Skin epidermis (tissue), 12 donors: ENCODE data around the gene KCNT2.
"Not testable (repeated sequence)": the region's sequence is repeated elsewhere in the genome, so short reads cannot be mapped to it uniquely, and the experiment has no call there.

Source experiments
- H3K27ac ChIP-seq, 21 experiments: fragments of 200-600 bp; sonication (generic) in 11 of 21; one replicate each; pipeline ENCODE4 v1.5.0; 2020; ENCODE audit warnings: mild to moderate bottlenecking in 3 of 21, inconsistent platforms in 2 of 21, moderate library complexity in 2 of 21
- H3K4me3 ChIP-seq, 7 experiments: fragments of 200-600 bp; sonication (generic) in 2 of 7; one replicate each; pipeline ENCODE4 v1.5.0; 2020; ENCODE audit warnings: inconsistent platforms in 2 of 7, mild to moderate bottlenecking in 2 of 7, moderate library complexity in 1 of 7

The KCNT2 gene

DNA sequence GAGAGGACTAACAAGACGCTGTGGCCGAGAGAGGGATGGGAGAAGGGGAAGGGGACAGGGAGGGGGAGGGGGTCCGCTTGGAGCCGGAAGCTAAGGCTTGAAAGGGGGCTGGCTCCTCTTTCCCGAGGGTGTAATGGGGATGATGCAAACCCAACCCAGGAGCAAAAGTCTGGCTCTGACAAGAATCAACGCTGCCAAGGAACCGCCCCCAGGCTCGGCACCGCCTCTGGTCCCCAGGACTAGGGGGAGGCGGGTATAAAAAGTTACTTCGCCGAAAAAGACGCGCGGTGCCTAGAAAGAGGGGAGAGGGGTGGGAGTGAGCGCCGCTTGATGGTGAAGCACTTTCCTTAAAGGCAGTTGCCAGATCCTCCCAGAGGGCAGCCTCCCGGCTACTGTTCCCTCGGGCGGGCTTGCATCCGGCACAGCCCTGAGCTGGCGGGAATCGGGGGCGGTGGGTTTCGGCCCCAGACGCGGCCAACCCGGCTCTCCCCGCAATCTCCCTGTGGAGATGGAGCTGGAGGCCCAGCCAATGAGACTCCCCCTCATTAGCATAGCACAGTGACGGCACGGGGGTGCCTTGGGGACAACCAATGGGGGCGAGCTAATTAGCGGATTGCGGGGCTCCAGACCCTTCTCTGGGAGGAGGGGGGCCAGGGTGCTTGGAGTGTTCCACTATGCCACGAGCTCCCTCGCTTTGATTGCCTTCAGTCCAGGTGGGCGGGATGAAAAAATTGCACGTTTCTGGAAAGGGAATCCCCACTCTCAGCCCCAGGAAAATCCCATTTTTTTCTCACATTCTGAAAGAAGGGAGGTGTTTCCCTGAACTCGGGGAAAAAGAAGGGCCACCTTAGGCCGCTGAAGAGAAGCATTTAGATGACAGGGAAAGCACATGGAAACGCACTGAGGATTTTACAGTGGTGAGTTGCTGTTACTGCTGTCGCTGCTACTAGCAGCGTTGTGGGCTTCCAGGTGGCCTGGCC lies at the start of gene KCNT2:
TSS of gene KCNT2 (minus strand) at position 51 of the 980 bp plus-strand sequence. CDS start 131 bp downstream, outside the sequence.
- peak within 1 kb of the TSS; percentile 14 to 44 (median 24) for H3K4me3 ChIP-seq
- peak within 1 kb of the TSS in 11 of 21 experiments; percentile 34 to 80 (median 65) for H3K27ac ChIP-seq

DNA sequence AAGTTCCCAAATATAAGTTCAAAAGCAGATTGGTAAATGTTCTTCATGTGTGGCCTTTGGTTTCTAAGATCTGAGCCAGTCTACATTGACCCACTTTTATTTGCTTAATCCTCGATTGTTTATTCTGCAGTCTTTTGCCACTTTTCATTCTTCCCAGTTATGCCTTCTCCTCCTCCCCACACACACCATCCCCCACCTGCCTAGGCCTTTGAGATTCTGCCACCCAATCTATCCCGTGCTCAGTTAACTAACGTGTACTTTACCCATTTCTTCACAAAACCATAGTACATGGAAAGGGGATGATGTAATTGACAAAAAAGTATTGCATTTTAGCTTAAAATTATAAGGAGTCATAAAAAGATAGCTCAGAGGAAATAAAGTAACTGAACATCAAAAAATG lies 47.3 kb upstream of the KCNT2 start:
- H3K4me3 ChIP-seq: no peak overlapping the region
- no peak overlapping the region for H3K27ac ChIP-seq

DNA sequence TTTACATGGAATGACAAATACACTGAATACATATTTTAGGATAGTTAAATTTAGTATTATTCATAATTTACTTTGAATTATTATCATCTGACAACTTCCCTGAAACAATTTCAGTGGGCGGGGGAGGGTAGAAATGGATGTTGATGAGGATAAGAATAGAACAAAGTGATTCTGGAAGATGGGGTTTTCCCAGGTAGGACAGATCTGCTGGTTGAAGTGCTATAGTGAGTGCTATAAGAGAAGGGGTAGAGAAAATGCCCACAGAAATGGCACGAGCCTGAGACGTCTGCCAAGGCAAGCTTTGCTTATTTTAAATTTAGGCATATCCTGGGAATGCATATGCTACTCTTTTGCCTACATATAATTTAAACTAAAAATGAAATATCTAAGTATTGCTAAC lies 46.8 kb upstream of the KCNT2 start:
- peak overlapping the region in 1 of 7 experiments; percentile 23 for H3K4me3 ChIP-seq
- peak overlapping the region in 1 of 21 experiments; percentile 12 for H3K27ac ChIP-seq

DNA sequence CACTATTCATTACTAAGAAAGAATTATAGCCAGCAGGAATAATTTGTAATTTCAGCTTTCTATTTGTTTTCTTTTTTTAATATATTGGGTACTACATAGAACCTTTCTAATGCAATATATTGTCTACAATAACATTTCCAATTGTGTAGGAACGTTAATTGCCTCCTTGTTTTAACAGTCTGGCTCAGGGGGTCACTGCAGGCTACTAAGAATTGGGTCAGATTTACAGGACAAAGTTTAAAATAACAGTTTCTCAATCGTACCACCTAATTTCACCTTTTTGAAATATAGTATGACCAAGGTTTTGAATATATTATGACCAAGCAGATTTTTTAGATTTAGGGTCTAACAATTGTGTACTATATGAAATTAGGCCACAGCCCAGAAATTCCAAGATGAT lies 46.0 kb upstream of the KCNT2 start:
- Histone ChIP-seq H3K4me3 (peak overlapping the region in 1 of 7 experiments; percentile 23), H3K27ac (peak overlapping the region in 2 of 21 experiments; percentile 51 to 69)

DNA sequence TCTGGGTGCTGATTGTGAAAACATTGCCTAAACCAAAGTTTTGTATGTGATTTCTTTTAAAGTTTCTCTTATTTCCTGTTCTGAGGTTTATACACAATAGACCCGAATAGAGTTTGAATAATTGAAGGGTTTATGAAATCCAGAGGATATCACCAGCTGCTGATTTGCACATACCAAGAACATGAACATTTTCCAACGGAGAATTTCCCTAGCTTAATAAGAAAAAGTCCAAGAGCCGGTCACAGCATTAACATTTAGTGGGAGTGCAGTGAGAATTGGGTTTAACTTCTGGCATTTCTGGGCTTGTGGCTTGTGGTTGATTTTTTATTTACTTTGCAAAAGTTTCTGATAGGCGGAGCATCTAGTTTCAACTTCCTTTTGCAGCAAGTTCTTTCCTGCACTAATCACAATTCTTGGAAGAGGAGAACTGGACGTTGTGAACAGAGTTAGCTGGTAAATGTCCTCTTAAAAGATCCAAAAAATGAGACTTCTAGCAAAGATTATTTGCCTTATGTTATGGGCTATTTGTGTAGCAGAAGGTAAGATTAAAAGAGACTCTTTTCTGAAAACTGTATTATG lies 43.5 kb upstream of the KCNT2 start, which contains the start of gene CFH:
TSS of gene CFH (plus strand) at position 407 of the 579 bp plus-strand sequence. CDS start at position 482, 75 bp downstream.
- peak within 1 kb of the TSS in 13 of 21 experiments; percentile 6 to 62 (median 39) for H3K27ac ChIP-seq
- H3K4me3 ChIP-seq: peak within 1 kb of the TSS in 5 of 7 experiments; percentile 1 to 15 (median 9)

DNA sequence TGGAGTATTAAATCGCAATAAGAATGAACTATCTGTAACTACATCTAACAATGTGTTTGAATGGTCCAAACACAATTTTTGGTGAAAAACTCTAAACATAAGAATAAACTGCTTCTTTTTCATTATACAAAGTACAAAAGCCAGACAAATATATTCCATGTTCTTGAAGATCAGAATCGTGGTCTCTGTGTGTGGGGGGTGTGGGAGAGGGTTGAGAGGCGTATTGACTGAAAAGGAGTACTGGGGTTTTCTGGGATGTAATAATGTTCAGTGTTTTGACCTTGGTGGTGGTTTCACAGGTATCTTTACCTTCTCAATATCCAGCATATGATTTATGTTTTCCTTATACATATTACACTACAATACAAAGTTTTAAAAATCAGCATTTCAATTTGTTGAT lies 42.8 kb upstream of the KCNT2 start:
- Histone ChIP-seq H3K4me3 (no peak overlapping the region), H3K27ac (peak overlapping the region in 9 of 21 experiments; percentile 6 to 59 (median 50))

DNA sequence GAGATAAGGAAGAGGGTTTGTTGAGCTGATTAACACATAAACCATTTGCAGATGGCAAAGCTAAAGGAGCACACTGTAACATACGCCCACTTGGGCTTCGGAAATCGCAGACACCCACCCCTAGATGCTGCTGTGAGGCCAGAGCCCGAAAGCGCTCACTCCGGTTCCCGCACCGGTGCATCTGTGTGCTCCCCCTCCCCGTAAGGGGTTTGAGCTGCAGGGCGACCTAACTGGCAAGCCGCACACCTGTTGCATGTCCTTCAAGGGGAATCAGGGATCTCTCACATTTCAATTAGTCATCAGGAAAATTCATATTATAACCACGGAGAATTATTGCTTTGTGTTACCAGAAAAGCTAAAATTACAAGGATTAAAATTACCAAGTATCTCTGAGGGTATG lies 42.2 kb upstream of the KCNT2 start:
- Histone ChIP-seq H3K4me3 (no peak overlapping the region), H3K27ac (no peak overlapping the region)

DNA sequence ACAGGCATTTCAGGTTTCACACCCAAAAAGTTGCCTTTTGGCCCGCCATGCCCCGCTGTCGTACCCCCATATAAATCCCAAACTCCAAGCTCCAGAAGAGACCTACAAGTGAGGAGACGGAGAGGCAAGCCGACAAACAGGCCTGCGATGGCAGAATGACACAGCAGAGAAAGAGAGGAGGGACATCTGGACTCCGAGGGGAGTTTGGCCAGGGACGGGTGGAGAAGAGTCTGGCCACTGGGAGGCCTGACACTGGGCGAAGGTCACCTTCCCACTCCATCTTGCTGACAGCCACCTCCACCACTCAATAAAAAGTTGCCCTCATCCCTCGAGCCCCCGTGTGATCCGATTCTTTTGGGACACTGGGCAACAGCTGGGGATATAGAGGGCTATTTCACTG lies 41.8 kb upstream of the KCNT2 start:
- Histone ChIP-seq H3K4me3 (no peak overlapping the region), H3K27ac (no peak overlapping the region)

DNA sequence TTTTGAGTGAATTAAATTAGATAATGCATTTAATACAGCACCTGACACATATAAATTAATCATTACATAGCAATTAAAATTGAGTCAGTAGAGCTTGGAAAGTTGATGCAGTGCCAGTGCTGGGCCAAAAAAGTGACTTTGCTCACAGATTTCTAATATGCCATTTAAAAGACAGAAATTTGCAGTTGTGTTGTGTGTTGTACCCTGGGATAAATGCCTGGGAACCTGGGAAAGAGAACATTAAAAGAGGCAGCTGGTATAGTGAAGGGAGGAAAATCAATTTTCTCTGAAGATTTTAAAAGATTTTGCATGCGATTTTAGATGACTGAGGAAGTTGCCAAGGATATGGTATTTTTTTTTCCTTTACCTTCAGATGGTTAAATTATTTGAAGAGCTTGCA lies 32.7 kb upstream of the KCNT2 start:
- no peak overlapping the region for H3K27ac ChIP-seq
- no peak overlapping the region for H3K4me3 ChIP-seq

DNA sequence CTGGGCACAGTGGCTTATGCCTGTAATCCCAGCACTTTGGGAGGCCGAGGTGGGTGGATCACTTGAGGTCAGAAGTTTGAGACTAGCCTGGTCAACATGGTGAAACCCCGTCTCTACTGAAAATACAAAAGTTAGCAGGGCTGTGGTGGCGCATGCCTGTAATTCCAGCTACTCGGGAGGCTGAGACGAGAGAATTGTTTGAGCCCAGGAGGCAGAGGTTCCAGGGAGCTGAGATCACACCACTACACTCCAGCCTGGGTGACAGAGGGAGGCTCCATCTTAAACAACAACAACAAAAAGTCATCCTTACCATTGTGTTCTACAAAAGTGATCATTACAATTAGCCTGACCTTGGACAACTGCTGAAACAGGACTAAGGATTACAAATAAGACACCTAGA lies 31.1 kb upstream of the KCNT2 start:
- H3K4me3 ChIP-seq, H3K27ac ChIP-seq: not testable (repeated sequence)

DNA sequence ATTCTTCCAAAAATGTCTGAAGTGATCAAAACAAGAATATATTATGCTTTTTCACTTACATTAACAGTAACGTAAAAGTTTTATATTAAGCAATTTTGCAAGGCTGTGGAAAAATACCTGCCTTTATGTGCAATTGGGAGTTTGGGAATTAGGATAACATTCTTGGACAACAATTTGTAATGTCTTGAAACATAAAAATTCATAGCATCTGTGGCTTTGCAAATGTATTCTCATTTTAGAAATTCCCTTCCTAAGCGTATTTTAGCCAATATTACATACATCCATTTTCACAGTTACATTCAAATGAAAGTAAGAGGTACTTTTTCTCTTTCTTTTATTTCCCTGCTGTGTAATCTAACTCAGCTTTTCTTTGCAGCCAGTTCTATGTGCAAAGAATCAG lies 30.2 kb upstream of the KCNT2 start:
- Histone ChIP-seq H3K4me3 (no peak overlapping the region), H3K27ac (no peak overlapping the region)

DNA sequence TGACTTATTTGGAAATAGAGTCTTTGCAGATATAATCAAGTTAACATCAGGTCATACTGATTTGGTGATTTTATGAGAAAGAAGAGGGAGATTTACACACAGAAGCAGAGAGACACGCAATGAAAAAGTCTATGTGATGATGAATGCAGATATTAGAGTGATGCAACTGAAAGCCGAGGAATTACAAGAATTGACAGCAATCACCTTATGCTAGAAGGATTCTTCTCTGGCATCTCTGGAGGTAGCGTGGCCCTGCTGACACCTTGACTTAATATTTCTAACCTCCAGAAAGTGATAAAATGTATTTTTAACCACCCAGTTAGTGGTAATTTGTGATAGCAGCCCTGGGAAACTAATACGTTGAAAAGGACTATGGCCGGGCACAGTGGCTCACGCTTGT lies 29.4 kb upstream of the KCNT2 start:
- Histone ChIP-seq H3K4me3 (no peak overlapping the region), H3K27ac (no peak overlapping the region)

DNA sequence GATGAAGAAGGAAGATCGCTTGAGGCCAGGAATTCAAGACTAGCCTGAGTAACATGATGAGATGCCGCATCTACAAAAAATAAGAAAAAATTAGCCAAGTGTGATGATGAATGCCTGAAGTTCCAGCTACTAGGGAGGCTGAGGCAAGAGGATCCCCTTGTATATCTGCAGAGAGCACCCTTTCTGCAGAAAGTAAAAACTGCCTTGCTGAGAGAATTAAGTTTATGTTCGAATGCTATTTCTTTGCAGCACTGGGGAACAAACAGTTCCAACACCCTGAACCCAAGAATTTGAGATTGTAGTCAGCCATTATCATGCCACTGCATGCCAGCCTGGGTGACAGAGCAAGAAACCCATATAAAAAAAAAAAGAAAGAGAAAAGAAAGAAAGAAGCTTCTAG lies 20.6 kb upstream of the KCNT2 start:
- H3K4me3 ChIP-seq: no peak overlapping the region
- H3K27ac ChIP-seq: no peak overlapping the region

DNA sequence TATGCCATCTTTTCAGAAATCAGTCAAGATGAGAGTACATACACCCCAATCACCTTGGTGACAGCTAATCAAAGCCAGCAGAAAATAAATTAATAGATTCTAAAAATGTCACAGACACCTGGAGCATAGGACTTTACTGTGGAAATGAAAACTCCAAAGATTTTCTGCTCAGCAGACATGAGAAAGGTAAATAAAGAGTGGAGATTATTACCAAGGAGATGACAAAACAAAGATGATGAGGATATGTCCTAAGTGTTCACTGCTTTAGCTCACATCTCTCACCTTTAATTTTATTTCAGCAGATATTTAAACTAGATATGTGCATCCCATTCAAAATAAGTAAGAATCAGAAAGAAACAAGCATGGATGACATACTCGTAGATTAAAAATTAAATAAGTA lies 14.8 kb upstream of the KCNT2 start:
- Histone ChIP-seq H3K4me3 (no peak overlapping the region), H3K27ac (no peak overlapping the region)

DNA sequence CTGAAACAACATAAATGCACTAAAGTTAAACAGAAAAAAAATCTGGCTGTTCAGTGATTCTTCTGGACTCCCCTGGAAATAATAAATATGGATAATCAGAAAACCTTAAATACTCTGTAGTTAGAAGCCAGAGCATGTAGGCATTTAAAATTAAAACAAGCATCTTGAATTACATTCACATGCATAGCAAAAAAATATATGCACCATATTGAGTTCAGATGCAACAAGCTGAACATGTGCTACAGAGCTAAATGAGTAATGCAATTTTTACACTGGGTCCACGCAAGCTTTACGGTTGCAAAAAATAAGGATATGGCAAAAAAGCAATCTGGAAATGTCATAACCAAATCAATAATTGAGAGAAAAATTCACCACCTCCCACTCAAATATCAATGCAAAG lies 11.5 kb upstream of the KCNT2 start:
- H3K27ac ChIP-seq: no peak overlapping the region

DNA sequence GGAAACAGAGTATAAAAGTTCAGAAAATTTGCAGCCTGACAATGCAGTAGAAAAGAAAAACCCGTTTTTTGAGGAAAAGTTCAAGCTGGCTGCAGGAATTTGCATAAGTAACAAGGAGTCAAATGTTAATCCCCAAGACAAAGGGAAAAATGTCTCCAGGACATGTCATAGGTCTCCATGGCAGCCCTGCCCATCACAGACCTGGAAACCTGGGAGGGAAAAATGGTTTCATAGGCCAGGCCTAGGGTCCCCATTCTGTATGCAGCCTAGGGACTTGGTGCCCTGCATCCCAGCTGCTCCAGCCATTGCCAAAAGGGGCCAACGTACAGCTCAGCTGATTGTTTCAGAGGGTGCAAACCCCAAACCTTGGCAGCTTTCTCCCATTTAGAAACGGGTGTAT lies 3.6 kb upstream of the KCNT2 start:
- Histone ChIP-seq H3K4me3 (no peak overlapping the region), H3K27ac (no peak overlapping the region)

More for the DNA sequence above, 11.5 kb upstream of the KCNT2 start:
- H3K4me3 ChIP-seq: no peak overlapping the region

DNA sequence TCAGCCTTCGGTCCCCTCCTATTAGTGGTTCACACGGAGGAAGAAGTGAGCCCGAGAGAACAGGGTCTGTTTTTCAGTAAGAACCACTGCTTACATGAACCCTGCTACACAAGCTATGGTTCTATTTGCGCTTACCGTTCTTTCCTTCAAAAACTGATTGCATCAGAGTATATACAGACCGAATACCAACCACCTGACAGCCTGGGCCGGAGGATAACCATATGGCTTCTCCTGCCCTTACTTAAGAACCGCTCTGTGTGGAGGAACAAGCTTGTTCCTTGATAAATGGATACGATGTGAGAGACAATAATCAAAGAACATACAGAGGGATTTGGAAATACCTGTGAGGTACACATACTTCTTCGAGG lies 1.1 kb upstream of the KCNT2 start:
- H3K27ac ChIP-seq: peak overlapping the region in 6 of 21 experiments; percentile 42 to 80 (median 75)
- H3K4me3 ChIP-seq: no peak overlapping the region

DNA sequence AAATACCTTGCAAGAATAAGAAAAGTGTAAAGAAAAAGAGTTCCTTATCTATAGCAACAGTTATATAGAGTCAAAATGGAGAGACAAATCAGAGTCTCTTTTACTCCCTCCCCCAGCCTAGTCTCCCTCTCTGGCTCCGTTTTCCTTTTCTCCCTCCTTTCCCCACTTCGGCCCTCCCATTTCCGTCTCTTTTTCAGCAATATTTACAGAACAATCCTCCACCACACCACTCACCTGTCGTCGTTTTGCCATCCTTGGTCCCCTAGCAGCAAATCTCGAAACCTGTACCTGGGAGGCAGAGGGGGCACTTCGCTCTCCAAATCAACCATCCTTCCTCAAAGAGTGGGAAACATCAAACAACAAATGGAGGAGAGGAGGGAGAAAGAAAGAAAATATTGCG lies 259 bp downstream of the KCNT2 start:
- Histone ChIP-seq H3K4me3 (peak overlapping the region; percentile 14 to 44 (median 24)), H3K27ac (peak overlapping the region in 11 of 21 experiments; percentile 34 to 80 (median 65))

DNA sequence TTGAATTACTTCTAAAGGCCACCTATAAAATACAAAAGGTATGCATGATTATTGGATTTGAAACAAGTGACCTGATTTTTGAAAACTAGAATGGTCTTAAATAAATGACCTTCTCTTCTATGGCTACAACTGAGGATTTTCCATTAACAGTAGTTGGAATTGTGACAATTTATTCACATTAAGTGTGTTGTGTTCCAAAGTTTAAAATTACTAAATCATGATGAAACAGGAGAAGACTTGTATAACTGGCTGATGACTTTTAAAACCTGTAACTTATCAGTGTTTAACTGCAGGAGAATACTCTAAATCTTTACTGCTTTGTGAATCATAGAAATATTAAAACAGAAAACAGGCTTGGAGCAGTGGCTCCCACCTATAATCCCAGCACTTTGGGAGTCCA lies 4.6 kb downstream of the KCNT2 start:
- Histone ChIP-seq H3K27ac (no peak overlapping the region), H3K4me3 (no peak overlapping the region)

DNA sequence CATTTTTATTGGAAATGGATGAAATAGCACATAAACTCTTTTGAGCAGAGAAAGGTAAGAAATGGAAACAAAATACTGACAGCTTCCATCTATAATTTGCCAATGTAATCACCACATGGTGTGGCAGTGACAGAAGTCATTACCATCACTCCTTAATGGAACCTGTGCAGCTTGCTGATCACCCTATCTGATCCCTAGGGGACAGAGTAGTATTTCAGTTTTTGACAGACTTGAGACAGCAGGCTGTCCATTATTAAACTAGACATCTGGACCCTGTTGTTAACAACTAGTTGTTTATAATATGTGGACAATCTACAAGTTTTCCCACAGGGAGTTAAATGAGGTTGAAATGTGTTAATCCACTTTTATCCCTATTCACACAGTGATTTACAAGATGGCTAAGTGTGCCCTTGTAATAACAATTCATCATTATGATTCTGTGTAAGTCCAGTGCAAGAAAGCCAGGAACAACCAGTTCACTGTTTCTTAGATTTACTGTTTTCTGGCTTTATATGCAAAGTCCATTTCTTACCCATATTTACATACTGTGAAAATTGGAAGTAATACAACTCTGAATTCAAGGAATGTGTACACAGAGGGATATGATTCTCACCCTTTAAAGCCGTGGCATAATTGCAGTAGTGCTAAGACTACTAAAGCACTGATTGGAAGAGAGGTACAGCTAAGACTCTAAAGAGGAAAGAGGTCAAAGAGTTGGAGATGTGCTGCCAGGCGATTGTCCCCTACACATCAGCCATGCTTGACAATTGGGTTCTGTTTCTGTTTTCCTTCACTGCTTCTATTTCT lies 9.1 kb downstream of the KCNT2 start:
- H3K27ac ChIP-seq: no peak overlapping the region
- H3K4me3 ChIP-seq: no peak overlapping the region
